Keratinocyte (primary cell): ENCODE data around the gene ADAM19. TPM values are rescaled to one million over a fixed set of nuclear protein-coding genes. Genes with fewer than 3 reads are reported as not detected.
A peak's percentile ranks its signal among the peaks of the same experiment; 100 is the strongest.

Source experiments
- DNase-seq: peaks from one replicate; pipeline ENCODE4 v3.0.0-alpha.2; 2011; ENCODE audit warnings: low read depth, missing footprints, low spot score
- FAIRE-seq: peaks from 2 replicates; lab custom pipeline; 2011; peaks lifted over from hg19 to GRCh38; lab: Jason Lieb, UNC
- H2AFZ ChIP-seq: 2 replicates; pipeline ENCODE4 v1.6.0; 2012; ENCODE audit warnings: low read length, control low read depth, inconsistent platforms; ENCODE audit not compliant: control insufficient read depth
- H3K27ac ChIP-seq: 2 replicates; pipeline ENCODE4 v1.5.1; 2011; ENCODE audit warnings: low read length; ENCODE audit not compliant: control insufficient read depth, insufficient read depth
- H3K27me3 ChIP-seq: 3 replicates; pipeline ENCODE4 v1.6.0; 2011; ENCODE audit warnings: low read length; ENCODE audit not compliant: control insufficient read depth, insufficient read depth; ENCODE audit errors: extremely low read depth
- H3K36me3 ChIP-seq, 2 experiments: 2 replicates in 1 of 2; 3 replicates in 1 of 2; pipeline ENCODE4 v1.5.1; 2011; ENCODE audit warnings: low read length in 2 of 2, mild to moderate bottlenecking in 1 of 2; ENCODE audit not compliant: control insufficient read depth in 2 of 2, insufficient read depth in 2 of 2; ENCODE audit errors: extremely low read depth in 1 of 2
- H3K4me1 ChIP-seq: 3 replicates; pipeline ENCODE4 v1.5.1; 2011; ENCODE audit warnings: low read length; ENCODE audit not compliant: control insufficient read depth, insufficient read depth; ENCODE audit errors: extremely low read depth
- H3K4me2 ChIP-seq: 3 replicates; pipeline ENCODE4 v1.6.0; 2011; ENCODE audit warnings: low read depth, low read length; ENCODE audit not compliant: control insufficient read depth, insufficient read depth; ENCODE audit errors: extremely low read depth
- H3K4me3 ChIP-seq, 3 experiments: fragments of 200-600 bp in 1 of 3; sonication (generic) in 1 of 3; 2 replicates in 2 of 3; 3 replicates in 1 of 3; pipeline ENCODE4 v1.5.1; 2011 to 2016; ENCODE audit warnings: low read length in 3 of 3, mild to moderate bottlenecking in 3 of 3, control low read depth in 2 of 3, inconsistent platforms in 1 of 3, low read depth in 1 of 3, mixed read lengths in 1 of 3, mixed run types in 1 of 3, moderate library complexity in 1 of 3; ENCODE audit not compliant: control insufficient read depth in 2 of 3, insufficient read depth in 2 of 3; ENCODE audit errors: extremely low read depth in 1 of 3
- H3K79me2 ChIP-seq: 2 replicates; pipeline ENCODE4 v1.6.0; 2012; ENCODE audit warnings: low read length; ENCODE audit not compliant: control insufficient read depth, insufficient read depth
- H3K9ac ChIP-seq: 3 replicates; pipeline ENCODE4 v1.6.0; 2011; ENCODE audit warnings: low read length; ENCODE audit not compliant: control insufficient read depth, insufficient read depth; ENCODE audit errors: extremely low read depth
- H3K9me1 ChIP-seq: 3 replicates; pipeline ENCODE4 v1.6.0; 2011; ENCODE audit warnings: low read length; ENCODE audit not compliant: control insufficient read depth, insufficient read depth; ENCODE audit errors: extremely low read depth
- H3K9me3 ChIP-seq: 2 replicates; pipeline ENCODE4 v1.5.1; 2012; ENCODE audit warnings: low read depth, low read length; ENCODE audit not compliant: control insufficient read depth
- H4K20me1 ChIP-seq: 3 replicates; pipeline ENCODE4 v1.6.0; 2011; ENCODE audit warnings: low read length; ENCODE audit not compliant: control insufficient read depth, insufficient read depth; ENCODE audit errors: extremely low read depth
- EZH2 ChIP-seq: IDR thresholded peaks from one replicate; pipeline ENCODE4 v1.6.1; 2012; ENCODE audit warnings: inconsistent platforms, mild to moderate bottlenecking, low read length, moderate library complexity
- dilution Hi-C: fragments of 300-500 bp; cut with MboI; formaldehyde crosslinking; loops from one replicate; pipeline ENCODE4 v1.7.0; 2020; ENCODE audit warnings: low sequenced_read_pairs; ENCODE audit not compliant: extremely low pct_ligation_motif_present
- polyA plus RNA-seq, 5 experiments: library from polyadenylated mRNA; depleted of rRNA in 3 of 5; stranded (reverse) in 3 of 5; stranded (forward) in 1 of 5; unstranded in 1 of 5; fragments of >200 nt; gene quantifications; 1 replicate in 1 of 5; 2 replicates in 3 of 5; 3 replicates in 1 of 5; pipeline versions ENCODE4 v1.2.1 to v1.2.3, GENCODE V29; 2011 to 2012; ENCODE audit warnings: missing spikeins in 2 of 5, low read depth in 1 of 5, low replicate concordance in 1 of 5
- TF ChIP-seq, protein P1 (sequence below), 3 experiments: IDR thresholded peaks in 1 of 3; conservative IDR thresholded peaks in 1 of 3; optimal IDR thresholded peaks in 1 of 3; 2 replicates in 2 of 3; 3 replicates in 1 of 3; pipeline versions ENCODE3 to v1.5.1; 2011; ENCODE audit warnings: low read length in 3 of 3, mild to moderate bottlenecking in 3 of 3, moderate library complexity in 2 of 3, control low read depth in 1 of 3, inconsistent platforms in 1 of 3; ENCODE audit not compliant: insufficient read depth in 2 of 3; ENCODE audit errors: extremely low read depth in 1 of 3

ADAM19 gene
- polyA plus RNA-seq, 1 donor (not counting 4 experiments of a cell fraction or from before 2014, with no cell fraction given): 22.7 TPM

DNA sequence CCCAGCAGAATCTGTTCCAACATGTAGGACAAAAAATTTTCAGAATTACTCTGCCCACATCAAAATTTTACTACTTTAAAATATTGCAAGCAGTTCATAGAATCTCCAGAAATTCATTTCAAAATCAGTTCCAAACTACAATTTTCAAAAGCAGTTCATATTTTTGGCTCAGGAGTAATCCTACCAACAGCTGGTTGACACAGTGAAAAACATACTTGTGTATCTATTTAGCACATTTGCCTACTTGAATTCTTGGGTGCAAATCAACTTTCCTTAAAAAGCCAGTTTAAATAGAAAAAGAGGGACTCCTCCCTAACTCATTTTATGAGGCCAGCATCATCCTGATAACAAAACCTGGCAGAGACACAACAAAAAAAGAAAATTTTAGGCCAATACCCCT lies 45.2 kb upstream of the ADAM19 start:
- H3K27ac ChIP-seq: no peak overlapping the region
- no peaks in the 10 kb centered on the region for H3K9me1 ChIP-seq
- dilution Hi-C loops: no loop called here
- no peak overlapping the region for H3K4me2 ChIP-seq
- TF ChIP-seq, protein P1, sequence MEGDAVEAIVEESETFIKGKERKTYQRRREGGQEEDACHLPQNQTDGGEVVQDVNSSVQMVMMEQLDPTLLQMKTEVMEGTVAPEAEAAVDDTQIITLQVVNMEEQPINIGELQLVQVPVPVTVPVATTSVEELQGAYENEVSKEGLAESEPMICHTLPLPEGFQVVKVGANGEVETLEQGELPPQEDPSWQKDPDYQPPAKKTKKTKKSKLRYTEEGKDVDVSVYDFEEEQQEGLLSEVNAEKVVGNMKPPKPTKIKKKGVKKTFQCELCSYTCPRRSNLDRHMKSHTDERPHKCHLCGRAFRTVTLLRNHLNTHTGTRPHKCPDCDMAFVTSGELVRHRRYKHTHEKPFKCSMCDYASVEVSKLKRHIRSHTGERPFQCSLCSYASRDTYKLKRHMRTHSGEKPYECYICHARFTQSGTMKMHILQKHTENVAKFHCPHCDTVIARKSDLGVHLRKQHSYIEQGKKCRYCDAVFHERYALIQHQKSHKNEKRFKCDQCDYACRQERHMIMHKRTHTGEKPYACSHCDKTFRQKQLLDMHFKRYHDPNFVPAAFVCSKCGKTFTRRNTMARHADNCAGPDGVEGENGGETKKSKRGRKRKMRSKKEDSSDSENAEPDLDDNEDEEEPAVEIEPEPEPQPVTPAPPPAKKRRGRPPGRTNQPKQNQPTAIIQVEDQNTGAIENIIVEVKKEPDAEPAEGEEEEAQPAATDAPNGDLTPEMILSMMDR (optimal IDR thresholded peaks at IDR 0.05 in 1 of 3, IDR thresholded peaks at IDR 0.05 in 1 of 3, conservative IDR thresholded peaks at IDR 0.05 in 1 of 3; ENCODE audit: extremely low read depth in 1 of 3, insufficient read depth in 2 of 3, low read length in 3 of 3): no peak
- TF ChIP-seq EZH2: no peak
- H4K20me1 ChIP-seq: no peaks in the 10 kb centered on the region
- no peak overlapping the region for H2AFZ ChIP-seq
- no peaks in the 10 kb centered on the region for H3K4me1 ChIP-seq
- H3K36me3 ChIP-seq: no peaks in the 10 kb centered on the region
- no peaks in the 10 kb centered on the region for H3K79me2 ChIP-seq
- no peak for DNase-seq
- no peaks in the 10 kb centered on the region for H3K27me3 ChIP-seq
- no peaks in the 10 kb centered on the region for H3K9me3 ChIP-seq
- H3K4me3 ChIP-seq: no peak overlapping the region
- no peak overlapping the region for H3K9ac ChIP-seq
- FAIRE-seq: no peak

DNA sequence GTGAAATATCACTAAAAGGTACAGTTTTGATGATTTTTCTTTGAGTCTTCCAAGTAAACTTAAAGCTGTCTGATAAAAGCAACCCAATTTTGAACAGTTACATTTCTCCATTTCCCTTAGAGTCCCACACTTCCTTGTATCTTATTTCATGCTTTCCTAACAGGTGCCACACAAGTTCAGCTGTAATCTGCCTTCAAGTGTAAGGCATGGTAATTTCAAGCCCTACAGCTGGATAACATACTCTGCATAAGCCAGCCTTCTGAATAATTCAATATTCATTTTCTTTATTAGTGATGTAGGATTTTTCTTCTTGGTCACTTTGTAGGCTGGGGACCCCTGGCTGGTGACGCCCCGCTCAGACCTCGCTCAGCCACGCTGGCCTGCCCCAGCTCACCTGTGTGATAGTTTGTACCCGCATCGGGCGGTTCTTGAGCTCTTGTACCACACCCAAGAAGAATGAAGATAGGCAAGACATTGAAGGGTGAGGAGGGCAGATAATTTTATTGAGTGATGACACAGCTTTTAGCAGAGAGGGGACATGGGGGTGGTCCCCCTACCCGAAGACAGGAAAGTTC lies 42.7 kb upstream of the ADAM19 start:
- H3K9ac ChIP-seq: no peak overlapping the region
- H3K27ac ChIP-seq: no peak overlapping the region
- dilution Hi-C loops: no loop called here
- no peaks in the 10 kb centered on the region for H3K4me1 ChIP-seq
- no peaks in the 10 kb centered on the region for H3K79me2 ChIP-seq
- H3K36me3 ChIP-seq: no peaks in the 10 kb centered on the region
- no peaks in the 10 kb centered on the region for H3K27me3 ChIP-seq
- H4K20me1 ChIP-seq: no peaks in the 10 kb centered on the region
- H3K4me2 ChIP-seq: no peak overlapping the region
- no peak for TF ChIP-seq EZH2
- H3K9me1 ChIP-seq: no peaks in the 10 kb centered on the region
- H3K9me3 ChIP-seq: no peaks in the 10 kb centered on the region
- DNase-seq (no peak), FAIRE-seq (no peak)
- no peak overlapping the region for H3K4me3 ChIP-seq
- no peak overlapping the region for H2AFZ ChIP-seq

DNA sequence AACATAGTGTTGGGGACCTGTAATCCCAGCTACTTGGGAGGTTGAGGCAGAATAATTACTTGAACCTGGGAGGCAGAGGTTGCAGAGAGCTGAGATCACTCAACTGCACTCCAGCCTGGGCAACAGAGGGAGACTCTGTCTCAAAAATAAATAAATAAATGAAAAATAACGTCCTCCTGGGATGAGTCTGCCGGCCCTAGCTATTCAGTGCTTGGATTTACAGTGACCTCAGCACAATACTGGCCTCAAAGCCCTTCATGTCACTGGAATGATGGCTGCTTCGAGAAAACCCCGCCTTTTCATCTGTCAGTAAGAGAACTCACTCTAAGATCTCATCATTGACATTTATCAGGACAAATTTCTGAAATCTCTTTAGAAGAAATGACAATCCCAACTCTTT lies 41.2 kb upstream of the ADAM19 start:
- FAIRE-seq (no peak), DNase-seq (no peak)
- Histone ChIP-seq H3K9ac (no peak overlapping the region), H3K36me3 (no peaks in the 10 kb centered on the region), H3K9me3 (no peaks in the 10 kb centered on the region), H3K27ac (no peak overlapping the region), H4K20me1 (no peaks in the 10 kb centered on the region), H3K79me2 (no peaks in the 10 kb centered on the region), H3K4me1 (peaks cover 10% of the 10 kb centered on the region), H3K4me2 (no peak overlapping the region), H2AFZ (peak overlapping the region; percentile 23), H3K9me1 (no peaks in the 10 kb centered on the region), H3K4me3 (no peak overlapping the region), H3K27me3 (no peaks in the 10 kb centered on the region)
- no peak for TF ChIP-seq EZH2
- TF ChIP-seq, protein P1 (optimal IDR thresholded peaks at IDR 0.05 in 1 of 3, IDR thresholded peaks at IDR 0.05 in 1 of 3, conservative IDR thresholded peaks at IDR 0.05 in 1 of 3; ENCODE audit: extremely low read depth in 1 of 3, insufficient read depth in 2 of 3, low read length in 3 of 3): no peak
- dilution Hi-C loops: no loop called here
